Activated T-cell treated with anti-CD3 and anti-CD28 coated beads, Interleukin-2, amount 50 U/mL, for 24 hours (primary cell): ENCODE results near the gene SLC27A5.

Source experiments
- DNase-seq: peaks from one replicate; pipeline ENCODE4 v3.0.0-alpha.2; 2020
- H3K27ac Mint-ChIP-seq: 2 replicates; pipeline ENCODE4 v1.8.0; 2020; ENCODE audit warnings: mild to moderate bottlenecking, mixed read lengths
- H3K27me3 Mint-ChIP-seq: 2 replicates; pipeline ENCODE4 v1.8.0; 2020; ENCODE audit warnings: mixed read lengths
- H3K36me3 Mint-ChIP-seq: 2 replicates; pipeline ENCODE4 v1.8.0; 2020; ENCODE audit warnings: low read depth, mixed read lengths
- H3K4me1 Mint-ChIP-seq: 2 replicates; pipeline ENCODE4 v1.8.0; 2020; ENCODE audit warnings: low read depth, mixed read lengths
- H3K4me3 Mint-ChIP-seq: 2 replicates; pipeline ENCODE4 v1.8.0; 2020; ENCODE audit warnings: mild to moderate bottlenecking, moderate library complexity, mixed read lengths
- H3K9me3 Mint-ChIP-seq: 2 replicates; pipeline ENCODE4 v1.8.0; 2020; ENCODE audit warnings: mixed read lengths

The SLC27A5 gene

GRCh38 chr19:58554494-58555368, 42.9 kb upstream of the SLC27A5 start, which contains the start of gene CHMP2A:
TSS of gene CHMP2A (minus strand) at chr19:58555105. CDS start at chr19:58554212, 893 bp downstream.
- Mint-ChIP-seq H3K36me3 (peaks cover 93% of the 10 kb centered on the region), H3K4me3 (peak within 1 kb of the TSS; percentile 97), H3K9me3 (no peaks in the 10 kb centered on the region), H3K27ac (peak within 1 kb of the TSS; percentile 96), H3K4me1 (peaks cover 59% of the 10 kb centered on the region), H3K27me3 (no peaks in the 10 kb centered on the region)
- peak; percentile 99 for DNase-seq

- Mint-ChIP-seq H3K9me3 (no peaks in the 10 kb centered on the region), H3K27ac (peak overlapping the region; percentile 96), H3K4me1 (peaks cover 56% of the 10 kb centered on the region), H3K27me3 (no peaks in the 10 kb centered on the region), H3K4me3 (peak overlapping the region; percentile 97), H3K36me3 (peaks cover 93% of the 10 kb centered on the region)
- no peak for DNase-seq
Measured at GRCh38 chr19:58553799-58554493, 42.2 kb upstream of the SLC27A5 start.

DNA sequence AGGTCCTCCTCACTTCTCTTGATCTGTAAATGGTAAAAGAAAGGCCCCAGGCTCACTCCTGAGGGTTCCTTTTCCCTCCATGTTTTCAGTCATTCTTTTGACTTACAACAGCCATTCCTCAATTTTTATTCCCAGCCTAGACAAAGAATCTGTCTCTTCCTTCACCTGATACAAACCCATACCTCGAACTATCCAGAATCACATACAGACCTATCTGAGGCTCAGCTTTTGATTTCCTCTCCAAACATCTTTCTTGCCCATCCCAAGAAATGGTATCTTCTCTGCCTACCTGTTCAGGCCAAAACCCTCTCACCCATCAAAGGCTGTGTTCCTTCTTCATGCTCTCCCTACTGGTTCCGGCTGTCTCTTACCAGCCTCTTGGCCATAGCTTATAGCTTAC, 40.9 kb upstream of the SLC27A5 start:
- H3K4me1 Mint-ChIP-seq: peaks cover 58% of the 10 kb centered on the region
- H3K4me3 Mint-ChIP-seq: peak overlapping the region; percentile 97
- H3K27me3 Mint-ChIP-seq: no peaks in the 10 kb centered on the region
- peak overlapping the region; percentile 96 for H3K27ac Mint-ChIP-seq
- no peak for DNase-seq
- peaks cover 98% of the 10 kb centered on the region for H3K36me3 Mint-ChIP-seq
- no peaks in the 10 kb centered on the region for H3K9me3 Mint-ChIP-seq

GRCh38 chr19:58551577-58552471, 40.0 kb upstream of the SLC27A5 start:
- peak; percentile 34 for DNase-seq
- peak overlapping the region; percentile 96 for H3K27ac Mint-ChIP-seq
- H3K9me3 Mint-ChIP-seq: no peaks in the 10 kb centered on the region
- H3K27me3 Mint-ChIP-seq: no peaks in the 10 kb centered on the region
- peaks cover 99% of the 10 kb centered on the region for H3K36me3 Mint-ChIP-seq
- H3K4me1 Mint-ChIP-seq: peaks cover 61% of the 10 kb centered on the region
- H3K4me3 Mint-ChIP-seq: no peak overlapping the region

- no peaks in the 10 kb centered on the region for H3K9me3 Mint-ChIP-seq
- H3K27ac Mint-ChIP-seq: peak overlapping the region; percentile 96
- no peak for DNase-seq
- no peak overlapping the region for H3K4me3 Mint-ChIP-seq
- peaks cover 99% of the 10 kb centered on the region for H3K36me3 Mint-ChIP-seq
- no peaks in the 10 kb centered on the region for H3K27me3 Mint-ChIP-seq
- H3K4me1 Mint-ChIP-seq: peaks cover 61% of the 10 kb centered on the region
Measured at GRCh38 chr19:58551123-58551497, 39.3 kb upstream of the SLC27A5 start.

DNA sequence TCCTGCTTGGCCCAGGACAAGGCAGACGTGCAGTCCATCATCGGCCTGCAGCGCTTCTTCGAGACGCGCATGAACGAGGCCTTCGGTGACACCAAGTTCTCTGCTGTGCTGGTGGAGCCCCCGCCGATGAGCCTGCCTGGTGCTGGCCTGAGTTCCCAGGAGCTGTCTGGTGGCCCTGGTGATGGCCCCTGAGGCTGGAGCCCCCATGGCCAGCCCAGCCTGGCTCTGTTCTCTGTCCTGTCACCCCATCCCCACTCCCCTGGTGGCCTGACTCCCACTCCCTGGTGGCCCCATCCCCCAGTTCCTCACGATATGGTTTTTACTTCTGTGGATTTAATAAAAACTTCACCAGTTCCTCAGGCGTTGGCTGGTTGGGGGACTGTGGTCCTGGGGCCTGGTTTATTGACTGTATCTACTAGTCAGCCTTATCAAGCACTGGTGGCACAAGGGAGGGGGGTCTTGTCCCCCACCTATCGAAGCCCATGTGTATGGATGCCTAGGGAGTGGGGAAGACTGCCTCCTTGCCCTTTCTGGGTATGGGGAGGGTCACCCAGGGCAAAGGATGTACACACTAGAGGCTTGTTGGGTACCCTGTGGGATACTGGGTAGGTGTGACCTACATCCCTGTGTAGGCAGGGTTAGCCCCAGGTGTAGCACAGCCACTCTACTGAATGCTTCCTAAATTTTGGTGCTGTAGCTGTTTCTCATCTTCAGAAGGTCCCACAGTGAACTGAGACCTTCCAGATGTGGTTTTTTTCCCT, 38.8 kb upstream of the SLC27A5 start:
- Mint-ChIP-seq H3K9me3 (no peaks in the 10 kb centered on the region), H3K27ac (peak overlapping the region; percentile 84), H3K27me3 (no peaks in the 10 kb centered on the region), H3K36me3 (peaks cover 99% of the 10 kb centered on the region), H3K4me3 (no peak overlapping the region), H3K4me1 (peaks cover 62% of the 10 kb centered on the region)
- DNase-seq: peak; percentile 30

GRCh38 chr19:58549664-58550361, 38.0 kb upstream of the SLC27A5 start:
- DNase-seq: no peak
- H3K27ac Mint-ChIP-seq: peak overlapping the region; percentile 84
- no peaks in the 10 kb centered on the region for H3K9me3 Mint-ChIP-seq
- H3K4me1 Mint-ChIP-seq: peaks cover 55% of the 10 kb centered on the region
- H3K27me3 Mint-ChIP-seq: no peaks in the 10 kb centered on the region
- peaks cover 99% of the 10 kb centered on the region for H3K36me3 Mint-ChIP-seq
- no peak overlapping the region for H3K4me3 Mint-ChIP-seq

- no peaks in the 10 kb centered on the region for H3K27me3 Mint-ChIP-seq
- H3K4me3 Mint-ChIP-seq: no peak overlapping the region
- H3K4me1 Mint-ChIP-seq: peaks cover 49% of the 10 kb centered on the region
- H3K27ac Mint-ChIP-seq: peak overlapping the region; percentile 64
- peaks cover 93% of the 10 kb centered on the region for H3K36me3 Mint-ChIP-seq
- H3K9me3 Mint-ChIP-seq: no peaks in the 10 kb centered on the region
- DNase-seq: peak; percentile 28
Measured at GRCh38 chr19:58548859-58549663, 37.3 kb upstream of the SLC27A5 start.

- Mint-ChIP-seq H3K36me3 (peaks cover 79% of the 10 kb centered on the region), H3K27ac (peak overlapping the region; percentile 95), H3K9me3 (no peaks in the 10 kb centered on the region), H3K4me1 (peaks cover 46% of the 10 kb centered on the region), H3K4me3 (peak overlapping the region; percentile 98), H3K27me3 (peaks cover 1% of the 10 kb centered on the region)
- no peak for DNase-seq
Measured at GRCh38 chr19:58547323-58548312, 35.8 kb upstream of the SLC27A5 start.

- Mint-ChIP-seq H3K4me1 (peaks cover 39% of the 10 kb centered on the region), H3K4me3 (peak overlapping the region; percentile 98), H3K9me3 (no peaks in the 10 kb centered on the region), H3K36me3 (peaks cover 63% of the 10 kb centered on the region), H3K27ac (peak overlapping the region; percentile 95), H3K27me3 (peaks cover 4% of the 10 kb centered on the region)
- peak; percentile 34 for DNase-seq
Measured at GRCh38 chr19:58546019-58546530, 34.3 kb upstream of the SLC27A5 start.

DNA sequence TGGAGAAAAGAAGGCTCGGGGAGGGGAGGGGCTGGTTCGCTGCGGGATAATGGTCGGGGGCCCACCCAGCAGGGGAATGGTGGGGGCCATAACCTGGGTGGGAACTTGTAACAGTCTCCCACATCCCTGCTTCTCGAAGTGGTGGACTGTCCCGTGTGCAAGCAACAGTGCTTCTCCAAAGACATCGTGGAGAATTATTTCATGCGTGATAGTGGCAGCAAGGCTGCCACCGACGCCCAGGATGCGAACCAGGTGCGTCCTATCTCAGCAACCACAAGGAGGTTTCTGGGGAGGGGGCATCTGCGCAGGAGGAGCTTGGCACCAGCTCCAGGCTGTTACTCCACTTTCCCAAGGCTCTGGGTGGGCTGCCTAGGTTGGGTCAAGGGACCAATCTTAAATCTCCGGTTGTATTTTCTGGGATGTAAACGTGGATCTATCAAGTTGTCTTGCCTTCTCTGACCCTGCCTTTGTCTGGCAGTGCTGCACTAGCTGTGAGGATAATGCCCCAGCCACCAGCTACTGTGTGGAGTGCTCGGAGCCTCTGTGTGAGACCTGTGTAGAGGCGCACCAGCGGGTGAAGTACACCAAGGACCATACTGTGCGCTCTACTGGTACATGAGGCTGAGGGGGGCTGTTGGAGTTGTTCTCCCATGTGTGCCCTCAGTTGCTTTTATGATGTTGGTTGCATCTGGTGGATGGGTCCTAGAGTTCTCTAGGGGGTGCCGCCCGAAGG, 33.7 kb upstream of the SLC27A5 start:
- no peaks in the 10 kb centered on the region for H3K9me3 Mint-ChIP-seq
- H3K4me3 Mint-ChIP-seq: peak overlapping the region; percentile 98
- DNase-seq: no peak
- H3K27me3 Mint-ChIP-seq: peaks cover 4% of the 10 kb centered on the region
- peak overlapping the region; percentile 95 for H3K27ac Mint-ChIP-seq
- peaks cover 37% of the 10 kb centered on the region for H3K4me1 Mint-ChIP-seq
- peaks cover 57% of the 10 kb centered on the region for H3K36me3 Mint-ChIP-seq
